GM18858 (cell line): ENCODE results near the gene GRIA1.

Experiments used
- ATAC-seq: cut with Tn5 transposase; IDR thresholded peaks from one replicate; pipeline ENCODE4 v1.9.1; 2021; ENCODE audit not compliant: unreplicated experiment

The GRIA1 gene

GRCh38 chr5:153496835-153497234 lies 6.4 kb downstream of the GRIA1 start:
- ATAC-seq = no peak

DNA sequence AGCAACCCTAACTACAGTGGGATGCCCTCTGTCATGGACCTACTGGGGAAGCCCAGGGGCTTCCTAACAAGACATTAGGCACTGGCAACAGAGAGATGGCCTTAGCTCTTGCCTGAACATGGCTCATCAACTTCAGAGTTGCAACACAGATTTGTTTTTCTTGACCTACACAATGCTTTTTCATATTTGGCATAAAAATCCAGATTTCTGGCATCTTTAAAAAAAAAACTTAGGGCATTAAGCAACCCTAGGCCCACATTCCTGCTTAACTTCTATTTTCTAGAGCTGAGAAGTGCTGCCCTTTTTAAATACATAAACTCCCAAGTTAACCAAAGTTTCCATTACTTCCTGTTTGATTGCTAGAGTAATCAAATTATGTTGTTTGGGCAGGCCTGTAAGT lies 8.0 kb downstream of the GRIA1 start:
- ATAC-seq = no peak

DNA sequence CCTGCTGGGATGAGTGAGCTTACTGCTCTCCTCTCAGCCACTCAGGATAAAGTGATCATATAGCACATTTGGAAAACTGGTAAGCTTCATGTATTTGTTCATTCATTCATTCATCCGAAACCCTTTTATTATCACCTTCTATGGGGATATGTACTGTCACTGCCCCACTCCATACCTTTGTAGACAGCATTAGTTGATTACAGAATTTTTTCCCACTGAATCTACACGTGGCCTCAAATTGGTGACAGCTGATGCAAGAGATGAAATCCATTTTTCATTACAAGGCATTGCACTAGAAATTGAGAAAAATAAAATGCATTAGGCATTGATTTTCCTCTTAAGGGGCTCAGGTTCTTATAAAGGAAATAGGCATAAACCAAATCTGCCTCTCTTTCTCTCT lies 9.7 kb downstream of the GRIA1 start:
- no peak for ATAC-seq

DNA sequence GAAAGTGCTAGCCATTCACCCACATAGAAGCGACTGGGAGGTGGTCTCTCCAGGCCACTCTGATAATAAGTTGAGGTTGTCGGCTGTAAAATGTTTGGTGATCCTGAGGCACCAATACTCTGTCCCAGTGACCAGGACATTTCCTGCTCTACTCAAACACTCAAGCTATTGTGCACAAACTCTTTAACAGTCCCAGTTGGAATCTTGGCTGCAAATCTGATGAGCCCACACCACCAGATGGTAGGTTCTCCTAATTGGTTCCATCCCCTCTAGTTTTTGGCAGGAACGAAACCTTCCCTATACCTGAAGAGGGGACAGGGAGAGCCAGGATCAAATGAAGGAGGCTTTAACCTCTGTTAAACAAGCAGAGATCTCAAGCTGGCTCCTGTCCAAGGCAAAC lies 14.3 kb downstream of the GRIA1 start:
- ATAC-seq = no peak

- ATAC-seq = no peak
Observed at GRCh38 chr5:153508700-153509099, 18.2 kb downstream of the GRIA1 start.

DNA sequence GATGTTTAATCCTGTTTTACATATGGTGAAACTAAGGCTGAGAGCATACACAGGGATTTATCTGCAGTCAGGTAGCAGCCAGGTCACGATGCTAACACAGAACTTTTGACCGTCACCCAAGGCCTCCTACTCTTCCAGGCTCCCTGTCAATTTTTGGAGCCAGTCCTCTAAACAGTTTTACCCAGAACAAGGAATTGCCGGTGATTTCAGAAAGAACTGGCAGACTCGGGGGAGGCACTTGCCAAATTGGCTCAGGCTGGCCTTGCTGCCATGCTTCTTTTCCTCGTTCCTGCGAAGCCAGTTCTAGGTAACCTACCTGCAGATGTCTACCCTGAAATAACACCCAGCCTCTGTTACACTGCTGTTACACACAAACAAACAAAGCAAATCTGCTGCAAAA lies 21.2 kb downstream of the GRIA1 start:
- no peak for ATAC-seq

DNA sequence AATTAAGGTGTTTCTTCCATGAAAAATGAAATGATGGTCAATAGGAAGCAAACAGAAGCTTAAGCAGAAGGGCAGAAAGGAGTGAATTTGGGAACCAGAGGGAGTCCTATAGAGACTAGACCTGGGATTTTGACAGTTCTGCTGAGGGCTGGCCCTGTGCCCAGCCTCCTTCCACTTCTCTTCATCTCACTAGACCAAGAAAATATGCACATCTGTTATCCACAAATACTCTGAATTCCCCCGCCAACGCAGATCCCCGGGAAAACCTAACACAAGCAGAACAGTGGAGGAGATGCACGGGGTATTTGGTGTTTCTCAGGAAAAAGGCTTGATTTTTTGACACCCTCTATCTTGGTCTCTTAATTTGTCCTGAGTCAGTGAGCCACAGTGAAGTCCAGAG lies 22.7 kb downstream of the GRIA1 start:
- no peak for ATAC-seq

DNA sequence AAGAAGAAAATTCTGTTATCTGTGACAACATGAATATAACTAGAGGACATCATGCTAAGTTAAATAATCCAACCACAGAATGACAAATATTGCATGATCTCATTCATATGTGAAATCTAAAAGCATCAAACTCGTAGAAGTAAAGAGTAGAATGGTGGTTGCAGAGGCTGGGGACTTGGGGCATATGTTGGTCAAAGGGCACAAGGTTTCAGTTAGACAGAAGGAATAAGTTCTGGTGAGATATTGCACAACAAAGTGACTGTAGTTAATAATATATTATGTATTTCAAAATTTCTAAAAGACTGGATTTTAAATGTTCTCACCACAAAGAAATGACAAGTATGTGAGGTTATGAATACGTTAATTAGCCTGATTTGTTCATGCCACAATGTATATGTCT lies 24.8 kb downstream of the GRIA1 start:
- ATAC-seq = no peak

- no peak for ATAC-seq
Observed at GRCh38 chr5:153516504-153517240, 26.2 kb downstream of the GRIA1 start.

DNA sequence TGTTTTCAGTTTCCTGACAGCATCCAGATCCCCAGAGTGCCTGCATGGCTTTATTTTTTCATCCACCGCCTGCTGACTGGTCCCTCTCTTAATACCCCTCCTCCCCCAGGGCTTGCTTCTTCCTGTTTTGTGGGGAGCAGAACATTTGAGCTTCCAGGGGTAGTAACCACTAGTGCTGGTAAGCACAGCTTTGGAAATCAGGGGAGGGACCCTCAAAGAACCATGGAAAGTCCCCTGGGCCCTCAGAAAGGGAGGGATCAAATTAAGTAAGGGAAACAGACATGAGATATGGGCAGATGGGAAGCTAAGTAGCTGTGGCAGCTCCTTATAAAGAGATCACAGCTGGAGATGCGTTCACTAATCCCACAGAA lies 26.8 kb downstream of the GRIA1 start:
- no peak for ATAC-seq

- no peak for ATAC-seq
Observed at GRCh38 chr5:153520137-153520536, 29.7 kb downstream of the GRIA1 start.

GRCh38 chr5:153520952-153521351 lies 30.5 kb downstream of the GRIA1 start:
- ATAC-seq = no peak

DNA sequence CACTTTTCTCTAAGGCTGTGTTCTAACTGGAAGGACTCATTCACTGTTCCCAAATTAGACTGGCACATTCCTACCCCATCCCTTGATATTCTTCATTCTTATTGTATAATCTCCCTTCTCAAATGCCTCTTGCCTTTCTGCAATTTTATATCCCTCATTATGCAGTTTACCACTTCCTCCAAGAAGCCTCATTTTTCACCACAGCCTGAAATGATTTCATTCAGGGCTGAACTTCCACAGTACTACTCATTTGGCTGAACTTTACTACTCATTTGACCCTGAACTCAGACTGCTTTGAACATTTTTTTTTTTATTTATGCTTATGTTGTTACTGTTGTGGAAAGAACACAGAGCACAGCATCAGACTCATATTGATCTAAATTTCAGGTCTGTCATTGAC lies 32.7 kb downstream of the GRIA1 start:
- ATAC-seq = no peak

- ATAC-seq = no peak
Observed at GRCh38 chr5:153523831-153524230, 33.4 kb downstream of the GRIA1 start.

DNA sequence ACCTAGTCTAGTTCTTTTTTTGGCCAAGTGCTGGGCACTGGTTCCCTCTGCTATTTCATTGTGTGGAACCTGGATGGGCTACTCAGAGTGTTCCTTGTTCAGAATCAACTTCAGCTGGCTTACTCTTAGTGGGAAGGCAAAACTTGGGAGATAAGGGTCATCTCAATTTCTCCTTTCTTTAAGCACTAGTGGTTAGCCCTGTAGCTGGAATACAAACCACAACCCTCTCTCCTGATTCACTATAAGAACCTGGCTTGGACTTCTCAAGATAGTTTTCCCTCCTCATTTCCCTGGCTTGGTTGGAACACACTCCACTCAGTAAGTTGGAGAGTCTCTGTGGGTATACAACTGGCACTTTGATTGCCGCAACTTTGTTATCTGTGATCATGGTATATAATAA lies 35.1 kb downstream of the GRIA1 start:
- no peak for ATAC-seq

DNA sequence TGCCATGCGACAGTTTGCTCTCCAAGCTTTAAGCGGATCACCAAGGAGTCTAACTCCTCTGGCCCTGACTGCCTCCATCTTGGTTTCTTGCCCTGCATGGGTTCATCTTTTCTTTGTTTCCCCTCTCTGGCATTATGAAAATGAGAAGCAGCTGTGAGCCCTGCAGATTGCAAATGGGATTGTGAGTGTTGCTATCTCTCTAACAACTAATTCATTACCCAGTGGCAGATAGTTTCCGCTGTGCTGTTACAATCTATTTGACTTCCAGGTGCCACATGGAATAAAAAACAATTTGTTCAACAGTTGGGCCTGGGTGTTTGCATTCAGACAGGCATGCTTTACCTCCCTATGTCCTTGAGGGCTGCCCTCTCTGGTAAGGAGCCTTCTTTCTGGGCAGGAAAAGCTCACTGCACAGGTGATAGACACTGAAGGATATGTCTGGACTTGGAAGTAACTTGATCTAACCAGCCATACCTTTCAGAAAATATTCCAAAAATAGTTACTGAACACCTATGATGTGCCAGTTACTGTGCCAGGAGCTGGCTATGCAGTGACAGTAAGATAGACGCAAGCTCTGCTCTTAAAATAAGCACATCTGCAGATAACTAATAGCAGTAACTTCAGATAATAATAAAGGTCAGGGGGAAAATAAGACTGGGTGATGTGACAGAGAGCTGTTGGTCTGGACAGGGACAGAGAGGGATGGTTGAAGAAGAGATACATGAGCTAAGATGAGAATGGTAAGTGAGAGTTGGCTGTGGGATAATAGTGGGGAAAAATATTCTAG lies 40.1 kb downstream of the GRIA1 start:
- no peak for ATAC-seq

- no peak for ATAC-seq
Observed at GRCh38 chr5:153533546-153533945, 43.1 kb downstream of the GRIA1 start.

DNA sequence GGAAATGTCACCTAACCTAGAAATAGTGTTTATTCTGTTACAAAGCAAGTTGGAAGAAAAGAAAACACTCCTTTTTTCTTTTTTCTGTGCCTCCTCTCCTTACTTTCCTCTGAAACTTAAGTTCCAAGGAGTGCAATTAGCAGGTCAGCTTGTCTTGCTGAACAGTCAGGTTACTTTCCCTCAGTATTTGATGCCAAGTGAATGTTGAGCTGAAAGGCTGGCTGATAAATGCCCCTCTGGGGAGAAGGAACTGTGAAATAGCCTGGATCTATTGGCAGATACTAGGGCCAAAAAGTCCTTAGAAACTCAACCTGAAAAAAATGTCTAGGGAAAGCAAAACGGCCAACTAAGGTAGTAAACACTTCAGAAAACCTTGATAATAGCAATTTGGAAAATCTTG lies 43.6 kb downstream of the GRIA1 start:
- ATAC-seq = no peak

DNA sequence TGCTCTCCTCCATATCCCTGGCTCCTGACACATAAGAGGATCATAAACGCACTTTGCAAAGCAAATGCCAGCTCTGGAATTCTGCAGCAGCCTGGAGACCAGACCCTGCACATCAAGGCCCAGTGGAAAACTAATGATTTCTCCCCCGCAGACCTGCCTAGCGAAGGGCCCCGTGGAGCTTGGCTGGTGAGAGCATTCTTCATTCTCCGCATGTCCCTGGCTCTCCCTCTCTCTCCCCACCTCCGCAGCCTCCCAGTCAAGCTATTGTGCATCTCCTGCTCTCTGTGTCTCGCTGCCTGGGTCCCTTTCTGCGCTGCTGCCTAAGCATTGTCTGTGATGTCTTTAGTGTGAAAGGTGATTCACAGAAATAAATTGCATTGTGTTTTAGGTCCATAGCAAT lies 46.7 kb downstream of the GRIA1 start:
- no peak for ATAC-seq

- no peak for ATAC-seq
Observed at GRCh38 chr5:153539983-153540382, 49.5 kb downstream of the GRIA1 start.

DNA sequence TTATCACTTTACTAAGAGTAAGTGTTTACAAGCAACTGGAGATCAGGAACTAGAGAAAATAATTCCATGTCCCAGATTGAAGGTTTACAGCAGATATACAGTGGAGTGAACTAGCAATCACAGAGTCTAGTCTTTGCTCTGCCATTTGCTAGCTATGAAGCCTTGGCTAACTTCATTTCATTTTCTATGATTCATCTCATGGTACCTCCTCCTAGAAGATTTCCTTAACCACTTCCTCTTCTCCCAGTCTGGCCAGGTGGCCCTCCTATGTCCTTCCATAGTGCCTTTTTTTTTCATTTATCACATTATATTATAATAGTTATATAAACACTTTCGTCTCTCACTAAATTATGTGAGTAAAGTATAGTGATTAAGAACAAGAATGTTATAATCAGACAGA lies 52.1 kb downstream of the GRIA1 start:
- ATAC-seq = no peak

DNA sequence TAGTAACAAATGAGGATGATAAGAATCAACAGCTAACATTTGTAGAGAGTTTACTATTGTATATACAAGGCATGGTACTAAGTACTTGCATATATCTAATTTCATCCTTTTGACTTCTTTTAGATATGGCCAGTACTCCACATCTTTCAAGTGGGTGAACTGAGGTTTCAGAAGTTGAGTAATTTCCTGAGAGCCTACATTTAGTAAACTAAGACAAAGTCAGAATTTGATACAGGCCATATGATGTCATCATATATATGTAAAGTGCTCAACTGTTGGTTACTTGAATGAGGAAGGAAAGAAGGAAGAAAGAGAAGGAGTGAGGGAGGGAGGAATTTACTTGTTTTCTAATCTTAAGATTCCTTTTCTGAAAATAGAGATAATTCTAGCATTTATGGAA lies 52.8 kb downstream of the GRIA1 start:
- no peak for ATAC-seq
